Measurements from ENCODE around the gene ABHD12.

The ABHD12 gene

GRCh38 chr20:25397821-25398220 is 7.2 kb upstream of the ABHD12 start:
- TF ChIP-seq CTCF (IDR thresholded peaks at IDR 0.05; ENCODE audit: low read depth, low read length) = no peak
- no peak for DNase-seq (ENCODE audit: extremely low read depth, low read depth)

GRCh38 chr20:25397096-25397495 is 6.5 kb upstream of the ABHD12 start:
- no peak for TF ChIP-seq CTCF (IDR thresholded peaks at IDR 0.05; ENCODE audit: low read depth, low read length)
- no peak for DNase-seq (ENCODE audit: extremely low read depth, low read depth)

- DNase-seq (ENCODE audit: extremely low read depth, low read depth) = no peak
- TF ChIP-seq CTCF (IDR thresholded peaks at IDR 0.05; ENCODE audit: low read depth, low read length) = no peak
Measured at GRCh38 chr20:25394996-25395395, 4.4 kb upstream of the ABHD12 start.

- no peak for TF ChIP-seq CTCF (IDR thresholded peaks at IDR 0.05; ENCODE audit: low read depth, low read length)
- DNase-seq (ENCODE audit: extremely low read depth, low read depth) = no peak
Measured at GRCh38 chr20:25394276-25394675, 3.6 kb upstream of the ABHD12 start.

- TF ChIP-seq CTCF (IDR thresholded peaks at IDR 0.05; ENCODE audit: low read depth, low read length) = no peak
- no peak for DNase-seq (ENCODE audit: extremely low read depth, low read depth)
Measured at GRCh38 chr20:25389858-25390537, 637 bp downstream of the ABHD12 start.

GRCh38 chr20:25389401-25389857 is 1.2 kb downstream of the ABHD12 start:
- TF ChIP-seq CTCF (IDR thresholded peaks at IDR 0.05; ENCODE audit: low read depth, low read length) = no peak
- DNase-seq (ENCODE audit: extremely low read depth, low read depth) = no peak

GRCh38 chr20:25382704-25383370 is 7.8 kb downstream of the ABHD12 start:
- TF ChIP-seq CTCF (IDR thresholded peaks at IDR 0.05; ENCODE audit: low read depth, low read length) = no peak

More at GRCh38 chr20:25382704-25383370, 7.8 kb downstream of the ABHD12 start:
- DNase-seq (ENCODE audit: extremely low read depth, low read depth) = no peak
